K562 (cell line): ENCODE data around the gene NMRK2. TPM values are rescaled to one million over a fixed set of nuclear protein-coding genes. Genes with fewer than 3 reads are reported as not detected.

Experiments
- C11orf30 ChIP-seq: fragments of 450-650 bp; IDR thresholded peaks from 2 replicates; pipeline ENCODE4 v1.6.1; 2016; ENCODE audit warnings: low read depth, mild to moderate bottlenecking
- DDX20 ChIP-seq: fragments of 450-650 bp; IDR thresholded peaks from 2 replicates; pipeline ENCODE4 v1.6.1; 2016; ENCODE audit warnings: missing genetic modification characterization, low read depth, mild to moderate bottlenecking, missing compliant biosample characterization, moderate library complexity
- MECOM ChIP-seq: fragments of 250-450 bp; sonication (Bioruptor Pico); IDR thresholded peaks from 2 replicates; pipeline ENCODE4 v1.8.0; 2022; ENCODE audit warnings: inconsistent platforms
- SRSF1 ChIP-seq: fragments of 200-400 bp; formaldehyde crosslinking; IDR thresholded peaks from 2 replicates; pipeline ENCODE4 v1.6.1; 2017; ENCODE audit warnings: mild to moderate bottlenecking, low read depth, low read length, moderate library complexity
- ZC3H4 ChIP-seq: sonication (generic); formaldehyde crosslinking; IDR thresholded peaks from 2 replicates; pipeline ENCODE4 v1.9.0; 2021; ENCODE audit warnings: missing genetic modification reagents, borderline replicate concordance
- ZNF12 ChIP-seq: sonication (generic); formaldehyde crosslinking; IDR thresholded peaks from 2 replicates; pipeline ENCODE4 v1.4.0; 2020; ENCODE audit warnings: mild to moderate bottlenecking, missing genetic modification reagents
- polyA plus RNA-seq, 8 experiments: library from polyadenylated mRNA; depleted of rRNA in 4 of 8; stranded (reverse) in 5 of 8; unstranded in 3 of 8; fragments of >200 nt; fragmentation: Nextera tagmentation in 2 of 8; fragmentation: Illumina TruSeq in 1 of 8; extraction: Ambion mirVana in 2 of 8; extraction: Trizol in 1 of 8; gene quantifications; 2 replicates each; pipeline versions ENCODE4 v1.2.1 to v1.2.3, GENCODE V29; 2011 to 2014; ENCODE audit warnings: inconsistent platforms in 1 of 8, missing spikeins in 1 of 8
- total RNA-seq, 7 experiments: library from RNA; depleted of rRNA in 6 of 7; stranded (reverse); fragments of >200 nt in 6 of 7; fragmentation: Illumina TruSeq in 2 of 7; extraction: Trizol in 2 of 7; gene quantifications; 2 replicates each; pipeline versions ENCODE4 v1.2.1 to v1.2.3, GENCODE V29; 2011 to 2021; ENCODE audit warnings: low replicate concordance in 1 of 7
- TF ChIP-seq, protein P1 (sequence below): sonication (generic); formaldehyde crosslinking; IDR thresholded peaks from 2 replicates; pipeline ENCODE4 v1.8.0; 2023; ENCODE audit warnings: missing genetic modification reagents, mild to moderate bottlenecking, borderline replicate concordance
- TF ChIP-seq, protein P2 (sequence below): fragments of 250-450 bp; sonication (Bioruptor Pico); IDR thresholded peaks from 2 replicates; pipeline ENCODE4 v1.5.1; 2021; ENCODE audit warnings: mild to moderate bottlenecking
- TF ChIP-seq, protein P3 (sequence below): sonication (generic); formaldehyde crosslinking; IDR thresholded peaks from 2 replicates; pipeline ENCODE4 v1.8.0; 2022; ENCODE audit warnings: mild to moderate bottlenecking, missing genetic modification reagents
- TF ChIP-seq, protein P4 (sequence below), 2 experiments: fragments of 200-800 bp in 1 of 2; sonication (Bioruptor generic) in 1 of 2; sonication (generic) in 1 of 2; formaldehyde crosslinking in 1 of 2; IDR thresholded peaks in 1 of 2; conservative IDR thresholded peaks in 1 of 2; 2 replicates each; pipeline versions ENCODE4 v1.5.0 to v1.6.1; 2016 to 2020; ENCODE audit warnings: missing compliant biosample characterization in 1 of 2, missing genetic modification characterization in 1 of 2, missing genetic modification reagents in 1 of 2

The NMRK2 gene
- total and polyA plus RNA-seq, 9 of the 15 experiments (the other 6 are each of a cell fraction or from before 2014, with no cell fraction given), result not detected

DNA sequence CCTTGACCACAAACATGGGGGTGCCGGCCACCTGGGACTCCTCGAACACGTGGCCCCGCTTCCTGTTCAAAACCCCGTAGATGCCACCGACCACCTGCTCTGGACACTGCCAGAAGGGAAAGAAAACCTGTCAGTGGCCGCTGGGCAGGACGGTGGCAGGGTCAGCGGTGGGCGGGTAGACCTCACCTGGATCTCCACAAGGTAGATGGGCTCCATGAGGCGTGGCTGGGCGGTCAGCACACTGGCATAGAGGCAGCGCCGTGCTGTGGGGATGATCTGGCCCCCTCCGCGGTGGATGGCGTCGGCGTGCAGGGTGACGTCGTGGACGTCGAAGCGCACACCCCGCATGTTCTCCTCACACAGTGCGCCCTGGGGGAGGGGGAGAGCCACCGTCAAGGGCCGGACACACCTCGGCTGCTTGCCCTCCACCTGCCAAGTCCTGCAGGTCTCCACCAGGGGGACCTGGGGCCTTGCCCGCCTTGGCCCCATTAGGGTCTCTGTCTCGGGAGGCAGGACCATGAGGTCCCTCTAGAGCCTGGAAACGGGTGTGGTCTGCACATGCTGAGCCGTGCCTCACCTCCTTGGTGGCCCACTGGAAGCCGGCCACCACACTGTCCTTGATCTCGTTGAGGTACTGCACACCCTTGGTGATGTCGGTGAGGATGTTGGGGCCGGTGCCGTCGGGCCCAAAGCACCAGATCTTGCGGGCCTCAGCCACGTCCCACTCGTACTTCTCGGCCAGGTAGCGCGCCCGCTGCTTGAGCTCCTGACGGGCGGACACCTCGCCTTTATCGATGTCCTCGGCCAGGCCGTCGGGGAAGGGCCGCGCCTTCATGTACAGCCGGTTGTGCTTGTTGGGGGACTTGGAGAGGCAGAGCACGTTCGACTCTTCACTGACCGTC is 44.6 kb downstream of the NMRK2 start (continued):
- TF ChIP-seq, protein P1, sequence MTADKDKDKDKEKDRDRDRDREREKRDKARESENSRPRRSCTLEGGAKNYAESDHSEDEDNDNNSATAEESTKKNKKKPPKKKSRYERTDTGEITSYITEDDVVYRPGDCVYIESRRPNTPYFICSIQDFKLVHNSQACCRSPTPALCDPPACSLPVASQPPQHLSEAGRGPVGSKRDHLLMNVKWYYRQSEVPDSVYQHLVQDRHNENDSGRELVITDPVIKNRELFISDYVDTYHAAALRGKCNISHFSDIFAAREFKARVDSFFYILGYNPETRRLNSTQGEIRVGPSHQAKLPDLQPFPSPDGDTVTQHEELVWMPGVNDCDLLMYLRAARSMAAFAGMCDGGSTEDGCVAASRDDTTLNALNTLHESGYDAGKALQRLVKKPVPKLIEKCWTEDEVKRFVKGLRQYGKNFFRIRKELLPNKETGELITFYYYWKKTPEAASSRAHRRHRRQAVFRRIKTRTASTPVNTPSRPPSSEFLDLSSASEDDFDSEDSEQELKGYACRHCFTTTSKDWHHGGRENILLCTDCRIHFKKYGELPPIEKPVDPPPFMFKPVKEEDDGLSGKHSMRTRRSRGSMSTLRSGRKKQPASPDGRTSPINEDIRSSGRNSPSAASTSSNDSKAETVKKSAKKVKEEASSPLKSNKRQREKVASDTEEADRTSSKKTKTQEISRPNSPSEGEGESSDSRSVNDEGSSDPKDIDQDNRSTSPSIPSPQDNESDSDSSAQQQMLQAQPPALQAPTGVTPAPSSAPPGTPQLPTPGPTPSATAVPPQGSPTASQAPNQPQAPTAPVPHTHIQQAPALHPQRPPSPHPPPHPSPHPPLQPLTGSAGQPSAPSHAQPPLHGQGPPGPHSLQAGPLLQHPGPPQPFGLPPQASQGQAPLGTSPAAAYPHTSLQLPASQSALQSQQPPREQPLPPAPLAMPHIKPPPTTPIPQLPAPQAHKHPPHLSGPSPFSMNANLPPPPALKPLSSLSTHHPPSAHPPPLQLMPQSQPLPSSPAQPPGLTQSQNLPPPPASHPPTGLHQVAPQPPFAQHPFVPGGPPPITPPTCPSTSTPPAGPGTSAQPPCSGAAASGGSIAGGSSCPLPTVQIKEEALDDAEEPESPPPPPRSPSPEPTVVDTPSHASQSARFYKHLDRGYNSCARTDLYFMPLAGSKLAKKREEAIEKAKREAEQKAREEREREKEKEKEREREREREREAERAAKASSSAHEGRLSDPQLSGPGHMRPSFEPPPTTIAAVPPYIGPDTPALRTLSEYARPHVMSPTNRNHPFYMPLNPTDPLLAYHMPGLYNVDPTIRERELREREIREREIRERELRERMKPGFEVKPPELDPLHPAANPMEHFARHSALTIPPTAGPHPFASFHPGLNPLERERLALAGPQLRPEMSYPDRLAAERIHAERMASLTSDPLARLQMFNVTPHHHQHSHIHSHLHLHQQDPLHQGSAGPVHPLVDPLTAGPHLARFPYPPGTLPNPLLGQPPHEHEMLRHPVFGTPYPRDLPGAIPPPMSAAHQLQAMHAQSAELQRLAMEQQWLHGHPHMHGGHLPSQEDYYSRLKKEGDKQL, result 0 out of 2 replicates have a peak, but pooled peaks have one; percentile 72
- TF ChIP-seq ZC3H4 (0 out of 2 replicates have a peak, but pooled peaks have one; percentile 27), ZNF12 (CRISPR knock-in tag) (no peak), C11orf30 (no peak), SRSF1 (0 out of 2 replicates have a peak, but pooled peaks have one; percentile 57), DDX20 (tag) (no peak), MECOM (CRISPR knock-in tag) (no peak)
- TF ChIP-seq, protein P2, sequence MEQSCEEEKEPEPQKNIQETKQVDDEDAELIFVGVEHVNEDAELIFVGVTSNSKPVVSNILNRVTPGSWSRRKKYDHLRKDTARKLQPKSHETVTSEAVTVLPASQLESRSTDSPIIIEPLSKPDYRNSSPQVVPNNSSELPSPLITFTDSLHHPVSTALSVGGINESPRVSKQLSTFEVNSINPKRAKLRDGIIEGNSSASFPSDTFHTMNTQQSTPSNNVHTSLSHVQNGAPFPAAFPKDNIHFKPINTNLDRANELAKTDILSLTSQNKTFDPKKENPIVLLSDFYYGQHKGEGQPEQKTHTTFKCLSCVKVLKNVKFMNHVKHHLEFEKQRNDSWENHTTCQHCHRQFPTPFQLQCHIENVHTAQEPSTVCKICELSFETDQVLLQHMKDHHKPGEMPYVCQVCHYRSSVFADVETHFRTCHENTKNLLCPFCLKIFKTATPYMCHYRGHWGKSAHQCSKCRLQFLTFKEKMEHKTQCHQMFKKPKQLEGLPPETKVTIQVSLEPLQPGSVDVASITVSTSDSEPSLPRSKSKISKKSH, result no peak
- TF ChIP-seq, protein P3, sequence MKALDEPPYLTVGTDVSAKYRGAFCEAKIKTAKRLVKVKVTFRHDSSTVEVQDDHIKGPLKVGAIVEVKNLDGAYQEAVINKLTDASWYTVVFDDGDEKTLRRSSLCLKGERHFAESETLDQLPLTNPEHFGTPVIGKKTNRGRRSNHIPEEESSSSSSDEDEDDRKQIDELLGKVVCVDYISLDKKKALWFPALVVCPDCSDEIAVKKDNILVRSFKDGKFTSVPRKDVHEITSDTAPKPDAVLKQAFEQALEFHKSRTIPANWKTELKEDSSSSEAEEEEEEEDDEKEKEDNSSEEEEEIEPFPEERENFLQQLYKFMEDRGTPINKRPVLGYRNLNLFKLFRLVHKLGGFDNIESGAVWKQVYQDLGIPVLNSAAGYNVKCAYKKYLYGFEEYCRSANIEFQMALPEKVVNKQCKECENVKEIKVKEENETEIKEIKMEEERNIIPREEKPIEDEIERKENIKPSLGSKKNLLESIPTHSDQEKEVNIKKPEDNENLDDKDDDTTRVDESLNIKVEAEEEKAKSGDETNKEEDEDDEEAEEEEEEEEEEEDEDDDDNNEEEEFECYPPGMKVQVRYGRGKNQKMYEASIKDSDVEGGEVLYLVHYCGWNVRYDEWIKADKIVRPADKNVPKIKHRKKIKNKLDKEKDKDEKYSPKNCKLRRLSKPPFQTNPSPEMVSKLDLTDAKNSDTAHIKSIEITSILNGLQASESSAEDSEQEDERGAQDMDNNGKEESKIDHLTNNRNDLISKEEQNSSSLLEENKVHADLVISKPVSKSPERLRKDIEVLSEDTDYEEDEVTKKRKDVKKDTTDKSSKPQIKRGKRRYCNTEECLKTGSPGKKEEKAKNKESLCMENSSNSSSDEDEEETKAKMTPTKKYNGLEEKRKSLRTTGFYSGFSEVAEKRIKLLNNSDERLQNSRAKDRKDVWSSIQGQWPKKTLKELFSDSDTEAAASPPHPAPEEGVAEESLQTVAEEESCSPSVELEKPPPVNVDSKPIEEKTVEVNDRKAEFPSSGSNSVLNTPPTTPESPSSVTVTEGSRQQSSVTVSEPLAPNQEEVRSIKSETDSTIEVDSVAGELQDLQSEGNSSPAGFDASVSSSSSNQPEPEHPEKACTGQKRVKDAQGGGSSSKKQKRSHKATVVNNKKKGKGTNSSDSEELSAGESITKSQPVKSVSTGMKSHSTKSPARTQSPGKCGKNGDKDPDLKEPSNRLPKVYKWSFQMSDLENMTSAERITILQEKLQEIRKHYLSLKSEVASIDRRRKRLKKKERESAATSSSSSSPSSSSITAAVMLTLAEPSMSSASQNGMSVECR (CRISPR knock-in tag), result no peak
- TF ChIP-seq, protein P4, sequence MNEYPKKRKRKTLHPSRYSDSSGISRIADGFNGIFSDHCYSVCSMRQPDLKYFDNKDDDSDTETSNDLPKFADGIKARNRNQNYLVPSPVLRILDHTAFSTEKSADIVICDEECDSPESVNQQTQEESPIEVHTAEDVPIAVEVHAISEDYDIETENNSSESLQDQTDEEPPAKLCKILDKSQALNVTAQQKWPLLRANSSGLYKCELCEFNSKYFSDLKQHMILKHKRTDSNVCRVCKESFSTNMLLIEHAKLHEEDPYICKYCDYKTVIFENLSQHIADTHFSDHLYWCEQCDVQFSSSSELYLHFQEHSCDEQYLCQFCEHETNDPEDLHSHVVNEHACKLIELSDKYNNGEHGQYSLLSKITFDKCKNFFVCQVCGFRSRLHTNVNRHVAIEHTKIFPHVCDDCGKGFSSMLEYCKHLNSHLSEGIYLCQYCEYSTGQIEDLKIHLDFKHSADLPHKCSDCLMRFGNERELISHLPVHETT (CRISPR knock-in tag; conservative IDR thresholded peaks at IDR 0.05 in 1 of 2, IDR thresholded peaks at IDR 0.05 in 1 of 2), result no peak
